Stimulated activated CD4-positive, alpha-beta T cell treated with anti-CD3 and anti-CD28 coated beads, Interleukin-4, amount 100 ng/mL, for 4 hours (primary cell): ENCODE results near the gene CDHR1.
"Not testable (repeated sequence)": the region's sequence is repeated elsewhere in the genome, so short reads cannot be mapped to it uniquely, and the experiment has no call there.

Experiments
- DNase-seq, 2 experiments: peaks; one replicate each; pipeline ENCODE4 v3.0.0-alpha.2; 2020

CDHR1 gene

DNA sequence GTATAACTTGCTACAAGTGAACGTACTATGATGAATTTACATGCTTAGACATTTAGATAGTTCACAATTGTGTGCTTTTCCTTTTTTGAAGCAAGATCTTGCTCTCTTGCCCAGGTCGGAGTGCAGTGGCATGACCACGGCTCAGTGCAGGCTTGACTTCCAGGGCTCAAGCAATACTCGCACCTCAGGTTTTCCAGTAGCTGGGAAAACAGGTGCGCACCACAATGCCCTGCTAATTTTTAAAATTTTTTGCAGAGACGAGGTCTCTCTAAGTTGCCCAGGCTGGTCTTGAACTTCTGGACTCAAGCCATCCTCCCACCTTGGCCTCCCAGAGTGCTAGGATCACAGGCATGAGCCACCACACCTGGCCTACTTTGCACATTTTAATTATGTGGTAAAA lies 18.9 kb upstream of the CDHR1 start:
- no peak for DNase-seq

DNA sequence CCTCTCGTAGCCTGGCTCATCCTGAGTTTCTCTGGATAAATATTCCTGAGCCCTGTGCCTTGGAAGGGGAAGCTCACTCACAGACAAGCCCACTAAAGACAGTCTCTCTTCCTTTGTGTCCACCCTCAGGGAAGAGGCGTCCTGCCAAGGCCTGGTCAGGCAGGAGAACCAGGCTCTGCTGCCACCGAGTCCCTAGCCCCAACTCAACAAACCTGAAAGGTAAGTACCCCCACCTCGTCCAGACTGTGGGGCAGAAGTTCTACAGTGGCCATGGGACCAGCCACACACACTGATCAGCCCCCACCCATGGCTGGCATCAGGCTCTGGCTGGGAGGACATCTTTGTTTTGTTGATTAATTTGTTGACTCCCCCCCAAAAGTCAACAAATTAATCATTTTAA lies 18.0 kb upstream of the CDHR1 start:
- no peak for DNase-seq

DNA sequence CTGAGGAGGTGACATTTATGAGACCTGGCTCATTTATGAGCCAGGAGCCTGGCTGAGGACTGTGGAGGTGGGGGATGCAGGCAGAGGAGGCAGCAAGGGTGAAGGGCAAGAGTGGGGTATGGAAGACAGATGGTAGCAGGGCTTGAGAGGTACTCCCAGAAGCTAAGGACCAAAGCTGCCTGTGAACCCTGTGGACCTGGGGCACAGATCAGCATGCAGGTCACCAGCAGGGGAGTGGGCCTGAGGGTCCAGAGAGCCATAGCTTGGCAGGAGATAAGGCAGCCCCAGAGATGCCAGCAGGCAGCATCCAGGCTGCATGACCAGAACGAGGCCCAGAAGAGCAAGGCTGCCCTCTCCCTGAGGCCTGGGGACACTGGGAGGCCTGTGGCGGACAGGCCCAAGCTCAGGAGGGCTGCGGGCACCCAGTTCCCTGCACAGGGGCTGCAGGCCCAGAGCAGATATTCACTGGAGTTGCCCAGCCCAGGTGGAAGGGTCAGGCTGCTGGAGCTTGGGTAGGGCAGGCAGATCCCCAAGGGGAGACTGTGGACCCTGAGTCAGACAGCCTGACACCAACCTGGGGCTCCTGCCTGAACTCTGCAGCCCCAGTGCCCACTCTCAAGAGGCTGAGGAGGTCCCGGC lies 17.4 kb upstream of the CDHR1 start:
- no peak for DNase-seq

DNA sequence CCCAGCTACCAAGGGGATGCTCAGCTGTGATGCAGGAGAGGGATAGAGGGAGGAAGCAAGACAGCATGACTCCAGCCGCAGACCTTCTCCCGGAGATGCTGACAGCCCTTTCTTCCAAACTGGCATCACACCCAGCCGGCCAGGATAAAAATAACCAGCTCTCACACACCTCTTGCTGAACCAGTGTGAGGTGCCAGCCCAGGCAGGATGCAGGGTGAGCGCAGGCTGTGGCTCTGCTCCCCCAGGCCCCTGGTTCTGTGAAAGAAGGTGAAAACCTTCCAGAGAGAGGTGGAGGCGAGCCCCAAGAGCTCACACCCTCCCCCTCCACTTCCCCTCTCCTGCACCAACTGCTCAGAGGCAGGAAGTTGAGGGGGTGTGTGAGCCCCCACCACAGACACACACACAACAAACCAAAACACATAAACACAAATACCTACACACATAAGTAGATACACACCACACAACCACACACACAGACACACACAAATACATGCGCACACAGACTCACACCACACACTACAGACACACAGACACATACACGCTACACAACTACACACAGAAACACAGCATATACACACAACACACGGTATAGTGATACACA lies 16.7 kb upstream of the CDHR1 start:
- peak in 1 of 2 experiments; percentile 15 for DNase-seq

DNA sequence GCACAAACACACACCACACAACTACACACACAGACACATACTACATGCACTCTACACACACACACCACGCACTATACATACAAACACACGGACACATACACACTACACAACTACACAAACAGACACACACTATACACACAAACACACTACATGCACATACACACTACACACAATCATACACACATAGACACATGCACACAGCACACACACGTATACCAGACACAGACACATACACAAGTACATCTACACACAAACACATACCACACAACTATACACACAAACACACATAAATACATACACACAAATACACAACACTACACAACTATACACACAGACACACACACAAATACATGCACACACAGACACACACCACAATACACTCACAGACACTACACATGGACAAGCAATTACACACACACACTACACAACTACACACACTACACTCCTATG lies 16.2 kb upstream of the CDHR1 start:
- no peak for DNase-seq

DNA sequence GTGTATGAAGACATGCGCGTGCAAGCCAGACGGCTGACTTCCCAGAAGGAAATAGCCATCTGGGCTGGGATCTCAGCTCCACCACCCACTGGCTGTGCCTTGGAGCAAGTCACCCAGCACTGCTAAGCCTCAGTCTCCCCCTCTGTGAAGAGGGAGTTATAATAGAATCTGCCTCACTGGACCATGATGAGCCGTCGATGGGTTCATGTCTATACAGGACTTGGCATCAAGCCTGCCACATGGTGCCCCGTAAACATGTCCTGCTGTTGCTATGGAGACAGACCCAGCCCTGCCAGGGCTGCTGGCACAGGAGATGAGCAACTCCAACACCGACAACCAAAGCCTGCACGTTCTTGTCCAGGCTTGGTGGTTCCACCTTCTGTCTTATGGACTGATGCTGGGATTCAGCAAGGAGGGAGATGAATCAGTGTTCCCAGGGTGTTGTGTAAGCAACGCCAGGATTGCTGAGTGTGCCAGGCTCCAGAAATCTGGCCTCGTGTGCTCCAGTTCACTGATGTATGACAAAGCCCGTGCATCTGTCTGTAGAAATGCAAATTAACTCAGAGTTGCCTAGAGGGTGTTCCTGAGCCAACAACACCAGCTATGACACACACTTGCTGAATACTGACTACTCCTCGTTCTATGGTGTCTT lies 15.2 kb upstream of the CDHR1 start:
- DNase-seq, result no peak

DNA sequence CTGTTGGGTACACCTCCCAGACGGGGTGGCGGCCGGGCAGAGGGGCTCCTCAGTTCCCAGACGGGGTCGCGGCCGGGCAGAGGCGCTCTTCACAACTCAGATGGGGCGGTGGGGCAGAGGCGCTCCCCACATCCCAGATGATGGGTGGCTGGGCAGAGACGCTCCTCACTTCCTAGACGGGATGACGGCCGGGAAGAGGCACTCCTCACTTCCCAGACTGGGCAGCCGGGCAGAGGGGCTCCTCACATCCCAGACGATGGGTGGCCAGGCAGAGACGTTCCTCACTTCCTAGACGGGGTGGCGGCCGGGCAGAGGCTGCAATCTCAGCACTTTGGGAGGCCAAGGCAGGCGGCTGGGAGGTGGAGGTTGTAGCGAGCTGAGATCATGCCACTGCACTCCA lies 14.0 kb upstream of the CDHR1 start:
- not testable (repeated sequence) for DNase-seq

DNA sequence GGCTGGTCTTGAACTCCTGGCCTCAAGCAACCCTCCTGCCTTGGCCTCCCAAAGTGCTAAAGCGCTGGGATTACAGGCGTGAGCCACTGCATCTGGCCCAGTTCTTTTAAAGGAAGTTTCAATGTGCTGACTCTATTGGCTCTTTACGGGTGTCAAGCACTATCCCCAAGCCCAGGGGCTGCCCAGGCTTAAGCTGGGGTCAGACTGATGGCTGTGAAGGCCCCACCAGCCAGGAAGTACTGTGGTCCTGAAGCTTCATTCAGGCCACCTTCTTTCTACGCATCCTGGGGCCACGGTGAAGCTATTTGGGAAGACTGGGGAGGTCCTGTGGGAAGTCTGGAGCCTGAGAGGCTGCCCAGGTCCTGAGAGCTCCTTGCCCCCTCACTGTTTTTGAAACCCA lies 12.7 kb upstream of the CDHR1 start:
- DNase-seq, result no peak

DNA sequence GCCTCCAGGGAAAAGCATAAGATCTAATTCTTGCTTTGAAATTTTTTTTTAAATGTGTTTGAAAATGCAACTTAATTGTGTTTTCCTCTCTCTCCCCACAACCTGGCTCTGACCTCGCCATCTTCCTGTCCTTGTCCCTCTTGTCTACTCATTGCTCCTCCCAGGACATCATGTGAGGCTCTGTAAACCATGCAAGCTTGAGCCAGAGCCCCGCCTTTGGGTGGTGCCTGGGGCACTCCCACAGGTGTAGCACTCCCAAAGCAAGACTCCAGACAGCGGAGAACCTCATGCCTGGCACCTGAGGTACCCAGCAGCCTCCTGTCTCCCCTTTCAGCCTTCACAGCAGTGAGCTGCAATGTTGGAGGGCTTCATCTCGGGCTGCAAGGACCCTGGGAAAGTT lies 9.8 kb upstream of the CDHR1 start:
- no peak for DNase-seq

DNA sequence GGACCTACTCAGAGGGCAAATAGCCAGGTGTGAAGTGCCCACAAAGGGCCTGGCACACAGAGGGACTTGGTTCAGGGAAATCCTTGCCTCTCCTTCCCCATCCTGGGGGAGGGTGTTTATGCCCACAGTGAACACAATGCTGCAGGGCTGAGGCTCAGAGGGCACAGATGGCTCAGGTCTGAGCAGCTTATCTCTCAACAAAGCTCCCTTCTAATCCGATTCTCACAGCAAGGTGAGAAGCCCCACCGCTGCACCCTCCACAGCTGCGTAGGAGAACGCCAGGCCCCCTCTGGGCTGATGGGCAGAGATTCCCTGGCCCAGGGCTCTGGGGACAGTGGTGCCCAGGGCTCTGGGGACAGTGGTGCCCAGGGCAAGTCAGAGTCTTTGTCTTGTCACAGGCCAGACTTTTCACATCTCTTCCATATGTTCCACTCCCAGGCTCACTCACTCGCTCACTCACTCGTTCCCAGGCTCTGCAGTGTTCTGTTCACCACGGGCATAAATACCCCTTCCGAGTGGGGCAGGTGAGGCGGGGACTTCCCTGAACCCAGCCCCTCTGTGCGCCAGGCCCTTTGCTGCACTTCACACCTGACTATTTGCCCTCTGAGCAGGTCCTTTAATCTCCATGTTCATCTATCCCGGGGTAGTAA lies 8.7 kb upstream of the CDHR1 start:
- no peak for DNase-seq

DNA sequence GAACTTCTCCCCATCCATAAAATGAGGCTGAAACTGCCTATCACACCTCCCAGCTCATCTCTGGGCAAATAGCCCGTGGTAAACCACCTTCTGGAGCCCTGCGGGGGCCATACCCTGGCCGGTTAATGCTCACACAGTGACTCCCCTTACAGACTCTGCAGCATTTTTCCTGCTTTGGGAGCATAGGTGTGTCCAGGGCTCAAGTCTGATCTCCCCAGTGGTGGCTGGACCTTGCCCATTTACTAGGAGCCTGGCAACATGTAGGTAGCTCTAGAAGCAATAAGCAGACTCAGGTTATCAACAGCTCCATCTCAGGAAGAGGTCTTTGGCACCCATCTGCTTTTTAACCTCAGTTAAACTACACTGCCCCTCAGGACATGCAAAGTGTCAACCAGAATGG lies 5.5 kb upstream of the CDHR1 start:
- no peak for DNase-seq

DNA sequence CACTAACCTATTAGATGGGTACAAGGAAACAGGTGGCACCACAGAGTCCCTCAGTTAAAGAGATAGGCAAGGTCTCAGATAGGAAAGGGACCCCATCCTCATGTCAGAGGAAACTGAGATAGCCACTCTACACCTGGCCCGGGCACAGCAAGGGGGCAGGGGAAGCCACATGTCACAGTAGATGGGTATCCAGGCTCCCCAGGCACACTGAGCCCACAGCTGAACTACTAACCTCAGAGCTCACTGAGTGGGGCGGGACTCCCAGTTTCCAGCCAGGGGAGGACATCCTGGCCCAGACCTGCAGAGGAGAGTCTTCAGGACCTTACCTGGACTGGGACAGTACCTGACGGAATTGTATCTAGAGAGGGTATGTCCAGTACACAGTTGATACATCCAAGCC lies 3.7 kb upstream of the CDHR1 start:
- DNase-seq, result no peak

DNA sequence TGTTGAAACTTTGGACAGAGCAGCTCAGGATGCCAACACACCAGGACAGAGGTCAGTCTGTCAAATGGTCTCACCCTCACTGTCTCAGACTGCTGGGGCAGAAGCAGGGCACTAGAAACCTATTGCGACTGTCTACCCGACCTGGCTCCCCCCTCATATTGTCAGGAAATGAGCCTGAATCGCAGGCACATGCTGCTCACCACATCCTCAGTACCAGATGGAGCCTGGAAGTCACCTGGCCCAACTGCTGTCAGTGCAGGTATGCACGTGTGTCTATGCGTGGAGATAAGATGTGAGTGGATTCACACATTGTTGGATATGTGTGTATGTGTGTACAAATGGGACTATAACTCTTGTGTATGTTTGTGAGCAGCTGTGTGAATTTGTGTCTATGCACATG lies 3.2 kb upstream of the CDHR1 start:
- no peak for DNase-seq

DNA sequence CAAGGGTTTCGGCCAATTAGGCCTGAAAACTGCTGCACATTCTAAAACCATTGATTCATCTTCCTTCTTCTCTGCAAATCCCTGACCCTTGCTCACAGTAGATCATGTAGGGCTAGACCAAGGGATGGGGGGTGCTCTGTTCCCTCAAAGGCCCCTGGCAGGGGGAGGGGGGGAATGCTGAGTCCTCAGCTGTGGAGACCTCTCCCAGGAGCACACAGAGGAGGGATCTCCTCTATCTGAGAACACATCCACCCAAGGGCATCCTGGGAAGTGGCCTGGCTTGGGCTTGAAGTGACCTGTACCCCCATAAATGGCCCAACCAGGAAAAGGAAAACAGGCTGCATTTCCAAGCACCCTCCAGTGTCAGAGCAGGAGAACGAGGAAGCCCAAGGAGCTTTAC lies 1.0 kb upstream of the CDHR1 start:
- no peak for DNase-seq

DNA sequence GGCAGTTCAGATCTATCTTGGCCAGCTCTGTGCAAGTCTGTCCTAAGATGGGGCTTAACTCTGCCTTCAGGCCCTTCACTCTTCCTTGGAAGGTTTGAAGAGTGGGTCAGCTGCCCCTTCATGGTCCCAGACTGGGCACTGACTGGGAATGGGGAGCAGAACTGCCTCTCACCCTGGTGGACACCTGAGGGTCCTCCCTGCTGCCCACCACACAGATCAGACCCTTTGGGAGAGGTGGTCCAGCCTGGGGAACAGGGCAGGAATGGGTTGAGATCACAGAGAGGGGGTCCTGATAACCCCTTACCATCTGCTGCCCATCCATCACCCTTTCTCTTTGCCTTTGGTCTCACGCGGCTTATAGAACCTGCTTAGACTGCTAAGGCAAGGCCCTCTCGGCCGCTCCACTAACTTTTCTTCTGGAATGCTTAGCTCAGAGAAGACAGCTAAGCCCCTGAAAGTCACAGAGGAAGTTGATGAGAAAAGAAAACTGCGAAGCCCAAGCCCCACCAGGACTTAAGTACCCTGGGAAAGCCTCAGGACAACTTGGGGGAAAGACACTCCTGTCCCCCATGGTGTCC lies 402 bp upstream of the CDHR1 start:
- DNase-seq, result no peak

DNA sequence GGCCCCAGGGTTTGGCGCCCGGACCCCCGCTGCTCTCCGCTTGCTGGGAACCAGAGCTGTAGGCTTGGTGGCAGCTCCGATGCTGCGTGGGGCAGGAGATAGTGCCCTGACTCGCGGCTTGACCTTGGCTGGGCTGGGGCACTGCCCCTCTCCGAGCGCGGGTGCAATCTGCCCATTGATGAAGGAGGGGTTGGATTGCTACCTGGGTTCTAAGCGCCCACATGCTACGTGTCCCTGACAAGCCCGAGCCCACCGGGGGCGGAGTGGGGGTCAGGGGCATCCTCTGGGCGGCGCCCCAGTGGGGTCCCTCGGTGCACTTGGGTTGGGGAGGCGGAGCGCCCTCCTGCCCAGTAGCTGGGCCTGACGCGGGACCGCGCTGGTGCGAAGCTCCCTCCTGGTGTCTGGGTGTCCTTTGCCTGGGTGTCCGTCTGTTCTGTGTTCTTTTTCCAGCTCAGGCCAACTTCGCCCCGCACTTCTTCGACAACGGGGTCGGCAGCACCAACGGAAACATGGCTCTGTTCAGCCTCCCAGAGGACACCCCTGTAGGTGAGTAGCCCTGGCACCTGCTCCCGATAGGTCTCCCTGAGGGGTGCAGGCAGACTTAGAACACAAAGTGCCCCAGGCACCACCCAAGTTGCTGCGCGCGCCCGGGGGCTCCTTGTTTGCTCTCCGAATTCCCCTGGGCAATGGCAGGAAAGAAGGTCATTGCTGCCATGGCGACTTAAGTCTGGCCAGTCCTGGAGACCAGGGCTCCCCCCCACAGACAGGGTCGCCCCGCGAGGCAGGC lies 900 bp downstream of the CDHR1 start:
- no peak for DNase-seq

DNA sequence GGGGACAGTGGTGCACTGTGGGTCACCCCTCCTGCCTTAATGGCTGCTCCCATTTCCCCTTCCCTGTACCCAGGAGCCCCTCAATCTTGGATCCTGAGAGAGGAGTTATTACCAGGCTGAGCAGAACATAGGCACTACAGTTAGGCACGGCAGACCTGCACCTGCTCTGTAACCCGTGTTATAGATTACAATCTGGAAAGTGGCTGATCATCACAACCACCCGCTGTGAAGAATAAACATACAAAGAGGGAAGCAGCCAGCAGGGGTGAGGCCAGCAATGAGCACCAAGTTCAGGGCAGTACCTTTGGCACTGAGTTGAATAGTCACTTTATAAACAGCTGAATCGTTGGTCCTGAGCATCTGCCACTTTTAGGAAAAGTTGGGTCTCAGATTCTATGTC lies 1.7 kb downstream of the CDHR1 start:
- DNase-seq, result no peak

DNA sequence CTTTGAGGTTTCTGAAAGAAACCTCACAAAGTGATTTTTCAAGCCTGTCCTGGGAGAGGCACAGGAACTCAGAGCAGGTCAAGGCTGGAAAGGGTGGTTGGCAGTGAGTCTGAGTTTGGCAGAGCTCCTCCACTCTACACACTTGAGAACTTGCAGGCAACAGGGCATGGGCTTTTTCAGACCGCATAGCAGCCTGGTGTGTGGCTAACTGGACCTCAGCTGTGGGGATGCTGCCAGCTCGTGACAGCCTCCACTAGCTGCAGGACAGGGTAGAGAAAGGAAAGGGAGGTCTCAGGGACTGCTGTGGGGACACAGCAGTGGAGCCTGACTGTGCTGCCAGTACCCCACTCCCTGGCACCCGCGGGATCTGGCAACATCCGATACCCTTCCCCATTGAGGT lies 2.6 kb downstream of the CDHR1 start:
- DNase-seq, result no peak

DNA sequence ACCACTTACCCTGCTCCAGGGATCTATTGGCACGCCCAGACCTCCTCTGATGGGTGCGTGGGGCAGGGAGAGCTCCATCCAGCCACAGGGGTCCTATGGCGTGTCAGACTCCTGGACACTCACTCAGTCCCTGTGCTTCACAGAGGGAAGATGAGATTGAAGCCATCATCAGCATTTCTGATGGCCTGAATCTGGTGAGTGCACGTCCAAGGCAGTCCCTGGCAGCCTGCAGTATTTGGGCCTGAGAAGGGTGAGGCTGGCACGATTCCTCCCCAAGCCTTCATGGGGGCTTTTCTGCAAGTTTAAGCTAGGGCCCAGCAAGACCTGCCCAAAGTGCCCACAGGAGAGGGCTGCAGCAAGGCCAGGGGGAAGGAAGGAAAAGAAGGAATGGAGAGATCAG lies 3.3 kb downstream of the CDHR1 start:
- DNase-seq, result no peak

DNA sequence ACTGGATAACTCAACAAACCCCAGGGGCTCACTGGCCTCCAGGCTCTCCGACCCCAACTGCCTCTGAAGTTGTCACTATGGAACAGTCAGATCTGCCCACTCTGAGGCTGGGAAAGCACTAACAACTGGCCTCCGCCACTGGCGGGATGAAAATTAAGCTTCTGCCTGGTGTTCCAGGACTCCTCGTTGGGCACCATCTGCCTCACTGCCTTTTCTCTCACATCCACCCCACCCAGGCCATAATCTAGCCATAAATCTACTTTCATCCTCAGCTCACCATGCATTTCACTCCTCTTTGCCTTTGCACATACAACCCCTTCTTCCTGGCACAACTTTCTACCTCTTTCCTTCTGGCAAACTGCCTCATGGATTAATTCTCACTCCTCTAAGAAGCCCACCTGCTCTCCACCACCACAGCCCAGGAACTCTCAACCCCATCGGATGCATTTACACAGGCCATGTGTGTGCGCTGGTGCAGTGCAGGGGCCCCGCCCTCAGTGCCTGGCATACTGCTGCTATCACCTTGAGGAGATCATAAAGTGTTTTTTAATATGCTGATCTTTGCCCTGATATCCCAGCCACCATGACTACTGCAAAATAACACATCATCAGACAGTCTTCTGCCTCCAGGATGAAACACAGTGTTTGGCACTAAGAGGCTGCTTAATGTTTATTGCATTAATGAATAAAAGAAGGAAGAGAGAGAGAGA lies 4.0 kb downstream of the CDHR1 start:
- no peak for DNase-seq

DNA sequence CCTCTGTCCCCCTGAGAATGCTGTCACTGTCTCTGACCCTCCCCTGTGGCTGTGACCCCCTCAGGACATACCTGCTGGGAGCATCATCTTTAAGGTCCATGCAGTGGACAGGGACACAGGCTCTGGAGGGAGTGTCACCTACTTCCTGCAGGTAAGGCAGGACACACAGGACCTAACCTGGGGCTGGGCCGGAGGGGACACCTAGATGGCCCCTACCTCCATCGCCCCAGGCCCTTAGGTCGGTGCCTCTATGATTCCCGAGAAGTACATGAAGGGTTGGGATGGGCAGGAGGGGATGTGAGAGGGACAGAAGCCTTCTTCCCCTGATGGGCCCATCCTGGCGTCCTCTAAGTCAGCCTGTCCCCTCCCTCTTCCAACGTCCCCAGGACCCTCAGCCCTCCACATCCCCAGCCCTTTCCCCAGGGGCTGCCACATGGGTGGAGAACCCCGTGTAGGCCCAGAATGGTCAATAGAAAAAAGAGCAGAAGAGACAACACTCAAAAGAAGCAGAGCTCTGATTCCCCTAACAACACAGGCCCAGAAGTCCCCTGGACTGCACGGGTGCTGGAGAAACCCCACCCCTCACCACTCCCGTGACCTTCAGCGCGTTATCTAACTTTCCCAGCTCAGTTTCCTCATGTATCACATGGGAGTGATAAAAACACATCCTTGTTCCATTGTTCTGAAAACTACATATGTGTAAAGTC lies 6.4 kb downstream of the CDHR1 start:
- DNase-seq, result no peak

DNA sequence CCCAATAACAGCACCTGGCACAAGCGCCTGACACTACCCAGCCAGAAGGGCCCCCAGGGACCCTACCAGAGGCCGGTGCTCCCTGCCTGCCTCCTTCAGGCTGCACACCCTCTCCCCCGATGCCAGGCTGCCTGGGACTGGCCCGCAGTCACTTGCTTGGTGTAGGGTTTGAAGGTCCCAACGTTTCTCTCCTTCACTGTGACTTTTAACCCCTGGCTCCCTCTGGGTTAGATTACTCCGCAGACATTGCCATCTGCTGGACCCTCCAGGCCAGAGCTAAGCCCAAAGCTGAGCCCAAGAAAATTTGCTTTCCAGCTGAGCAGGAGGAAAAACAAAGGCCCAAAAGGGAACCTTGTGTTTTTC lies 6.9 kb downstream of the CDHR1 start:
- no peak for DNase-seq
